HG02623 (cell line): Measurements from ENCODE around the gene HMG20B.
"Not testable (repeated sequence)": the region's sequence is repeated elsewhere in the genome, so short reads cannot be mapped to it uniquely, and the experiment has no call there.

Experiments used
- ATAC-seq: cut with Tn5 transposase; IDR thresholded peaks from one replicate; pipeline ENCODE4 v1.9.1; 2021; ENCODE audit warnings: moderate library complexity; ENCODE audit not compliant: unreplicated experiment

Gene HMG20B

DNA sequence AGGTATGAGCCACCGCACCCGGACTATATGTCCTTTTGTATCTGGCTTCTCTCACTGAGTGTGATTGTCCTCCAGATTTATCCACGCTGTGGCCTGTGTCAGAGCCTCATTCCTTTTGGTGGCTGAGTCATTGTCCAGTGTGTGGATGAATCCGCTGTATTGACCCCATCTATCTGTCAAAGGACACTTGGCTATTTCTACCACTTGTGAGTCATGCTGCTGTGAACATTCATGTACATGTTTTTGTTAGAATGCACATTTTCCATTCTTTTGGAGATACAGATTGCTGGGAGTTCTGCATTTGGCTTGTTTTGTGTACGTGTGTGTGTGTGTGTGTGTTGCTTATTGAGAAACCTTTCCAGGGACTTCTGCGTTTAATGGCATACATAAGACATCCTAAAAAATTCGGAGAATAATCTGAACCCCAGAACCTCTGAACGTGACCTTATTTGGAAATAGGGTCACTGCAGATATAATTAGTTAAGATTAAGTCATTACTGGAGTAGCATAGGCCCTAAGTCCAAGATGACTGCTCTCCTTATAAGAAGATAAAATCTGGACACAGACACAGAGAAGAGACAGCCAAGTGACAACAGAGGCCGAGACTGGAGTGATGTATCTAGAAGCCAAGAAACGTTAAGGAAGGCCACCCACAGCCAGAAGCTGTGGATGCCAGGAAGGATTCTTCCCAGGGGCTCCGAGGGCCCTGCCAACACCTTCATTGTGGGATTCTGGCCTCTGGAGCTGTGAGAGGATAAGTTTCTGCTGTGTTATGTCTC is 7.6 kb downstream of the HMG20B start:
- ATAC-seq = no peak

DNA sequence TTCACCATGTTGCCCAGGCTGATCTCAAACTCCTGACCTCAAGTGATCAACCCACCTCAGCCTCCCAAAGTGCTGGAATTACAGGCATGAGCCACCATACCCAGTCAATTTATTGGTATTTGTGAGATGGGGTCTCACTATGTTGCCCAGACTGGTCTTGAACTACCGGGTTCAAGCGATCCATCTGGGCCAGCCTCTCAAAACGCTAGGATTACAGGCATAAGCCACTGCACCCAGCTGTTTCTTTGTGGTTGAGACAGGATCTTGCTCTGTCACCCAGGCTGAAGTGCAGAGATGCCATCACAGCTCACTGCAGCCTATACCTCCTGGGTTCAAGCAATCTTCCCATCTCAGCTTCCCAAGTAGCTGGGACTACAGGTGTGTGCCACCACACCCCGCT is 9.0 kb downstream of the HMG20B start:
- not testable (repeated sequence) for ATAC-seq

DNA sequence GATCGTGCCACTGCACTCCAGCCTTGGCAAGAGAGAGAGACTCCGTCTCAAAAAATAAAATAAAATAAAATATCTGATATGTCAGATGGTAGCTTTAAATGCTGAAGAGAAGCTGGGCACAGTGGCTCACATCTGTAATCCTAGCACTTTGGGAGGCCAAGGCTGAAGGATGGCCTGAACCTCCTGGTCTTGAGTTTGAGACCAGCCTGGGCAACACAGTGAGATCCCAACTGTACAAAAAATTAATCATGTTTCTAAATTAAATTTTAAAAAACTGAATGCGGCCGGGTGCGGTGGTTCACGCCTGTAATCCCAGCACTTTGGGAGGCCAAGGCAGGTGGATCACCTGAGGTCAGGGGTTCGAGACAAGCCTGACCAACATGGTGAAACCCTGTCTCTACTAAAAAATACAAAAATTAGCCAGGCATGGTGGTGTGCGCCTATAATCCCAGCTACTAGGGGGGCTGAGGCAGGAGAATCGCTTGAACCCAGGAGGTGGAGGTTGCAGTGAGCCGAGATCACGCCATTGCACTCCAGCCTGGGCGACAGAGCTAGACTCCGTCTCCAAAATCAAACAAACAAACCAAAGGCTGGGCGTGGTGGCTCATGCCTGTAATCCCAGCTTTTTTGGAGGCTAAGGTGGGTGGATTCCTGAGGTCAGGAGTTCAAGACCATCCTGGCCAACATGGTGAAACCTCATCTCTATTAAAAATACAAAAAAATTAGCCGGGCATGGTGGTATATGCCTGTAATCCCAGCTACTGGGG is 11.5 kb downstream of the HMG20B start:
- ATAC-seq = not testable (repeated sequence)

DNA sequence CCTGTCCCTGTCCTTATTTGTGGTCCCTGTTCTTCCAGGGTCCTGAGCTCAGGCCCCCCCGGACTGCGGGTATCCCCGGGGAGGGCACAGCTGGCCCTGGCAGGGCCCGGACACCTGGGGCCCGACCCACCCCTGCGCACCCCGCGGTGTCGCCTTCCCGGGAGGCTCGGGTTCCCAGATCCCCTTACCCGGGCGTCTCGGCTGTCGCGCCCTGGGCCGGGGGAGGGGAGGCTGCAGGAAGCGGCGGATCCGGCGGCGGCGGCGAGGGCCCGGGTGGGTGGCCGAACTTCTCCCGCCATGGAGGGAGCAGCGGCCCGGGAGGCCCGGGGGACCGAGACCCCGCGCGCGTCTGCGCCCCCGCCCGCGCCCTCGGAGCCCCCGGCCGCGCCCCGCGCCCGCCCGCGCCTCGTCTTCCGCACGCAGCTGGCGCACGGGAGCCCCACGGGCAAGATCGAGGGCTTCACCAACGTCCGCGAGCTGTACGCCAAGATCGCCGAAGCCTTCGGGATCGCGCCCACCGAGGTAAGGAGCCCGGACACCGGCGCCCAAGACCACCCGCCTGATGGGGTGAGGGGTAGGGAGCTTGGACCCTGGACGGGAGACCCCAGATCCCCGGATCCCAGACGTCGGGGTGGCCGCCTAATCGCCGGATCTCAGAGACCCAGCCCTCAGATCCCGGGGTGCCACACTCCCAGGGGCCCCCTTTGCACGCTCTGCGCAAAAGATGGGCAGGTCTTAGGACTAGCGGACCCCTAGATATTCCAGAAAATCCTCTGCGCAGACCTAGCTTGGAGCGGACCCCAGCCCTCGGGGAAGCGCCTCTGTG is 12.8 kb downstream of the HMG20B start, which contains the start of gene GIPC3:
GIPC3 (plus strand) TSS at position 178 of the 826 bp plus-strand sequence; CDS start at position 298, 120 bp downstream.
- no peak for ATAC-seq

DNA sequence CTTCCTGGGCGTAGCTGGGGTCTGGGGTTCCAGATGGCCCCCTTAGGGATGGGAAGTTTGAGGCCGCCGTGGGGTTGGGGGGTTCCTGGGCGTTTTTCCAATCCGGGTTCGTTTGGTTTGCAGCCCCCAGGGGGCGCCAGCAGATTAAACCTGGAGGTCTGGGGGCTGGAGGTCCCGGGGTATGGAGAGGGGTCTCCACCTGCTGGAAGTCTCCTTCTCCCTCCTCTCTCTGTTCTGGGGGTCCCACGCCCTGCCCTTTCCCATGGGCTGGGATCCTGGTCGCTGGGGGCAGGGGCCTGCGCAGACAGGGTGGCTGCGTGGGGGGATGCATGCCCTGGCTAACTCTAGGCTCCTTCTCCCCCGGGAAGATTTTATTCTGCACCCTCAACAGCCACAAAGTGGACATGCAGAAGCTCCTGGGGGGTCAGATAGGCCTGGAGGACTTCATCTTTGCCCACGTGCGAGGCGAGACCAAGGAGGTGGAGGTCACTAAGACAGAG is 13.4 kb downstream of the HMG20B start:
- no peak for ATAC-seq

DNA sequence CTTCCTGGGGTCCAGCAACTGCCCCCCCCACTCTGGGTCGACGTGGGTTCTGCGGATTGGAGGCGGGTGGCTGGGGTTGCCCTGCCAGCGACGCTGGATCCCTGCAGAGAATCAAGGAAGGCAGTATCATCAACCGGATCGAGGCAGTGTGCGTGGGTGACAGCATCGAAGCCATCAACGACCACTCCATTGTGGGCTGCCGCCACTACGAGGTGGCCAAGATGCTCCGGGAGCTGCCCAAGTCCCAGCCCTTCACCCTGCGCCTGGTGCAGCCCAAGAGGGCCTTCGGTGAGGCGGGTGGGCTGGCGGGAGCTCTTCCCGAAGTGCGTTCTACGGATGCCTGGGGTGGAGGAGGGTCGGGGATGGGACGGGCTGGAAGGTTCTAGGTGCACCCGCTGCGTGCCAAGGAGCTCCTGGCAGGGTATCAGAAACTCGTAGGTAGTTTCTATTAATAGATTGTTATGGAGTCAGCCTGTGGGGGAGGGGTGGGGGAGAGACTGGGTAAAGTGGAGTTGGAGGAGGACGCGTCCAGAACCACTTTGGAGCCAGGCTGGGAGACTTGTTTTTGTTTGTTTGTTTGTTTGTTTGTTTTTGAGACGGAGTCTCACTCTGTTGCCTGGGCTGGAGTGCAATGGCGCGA is 14.1 kb downstream of the HMG20B start:
- no peak for ATAC-seq

DNA sequence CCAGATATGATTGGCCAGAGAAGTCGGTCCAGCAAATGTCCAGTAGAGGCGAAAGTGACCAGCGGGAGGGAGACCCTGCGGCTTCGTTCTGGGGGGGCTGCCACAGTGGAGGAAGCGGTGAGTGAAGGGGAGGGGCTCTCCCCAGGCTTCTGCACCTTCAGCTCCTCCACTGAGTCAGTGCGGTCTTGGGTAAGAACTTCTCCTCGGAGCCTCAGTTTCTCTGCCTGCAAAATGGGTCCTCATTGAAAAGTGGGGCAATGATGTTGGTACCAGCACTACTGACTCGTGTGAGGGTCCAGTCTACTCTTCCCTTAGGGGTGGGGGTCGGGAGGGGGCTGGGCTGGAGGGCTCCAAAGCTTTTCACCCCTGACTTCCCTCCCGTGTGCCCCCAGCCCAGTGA is 16.7 kb downstream of the HMG20B start:
- ATAC-seq = no peak

DNA sequence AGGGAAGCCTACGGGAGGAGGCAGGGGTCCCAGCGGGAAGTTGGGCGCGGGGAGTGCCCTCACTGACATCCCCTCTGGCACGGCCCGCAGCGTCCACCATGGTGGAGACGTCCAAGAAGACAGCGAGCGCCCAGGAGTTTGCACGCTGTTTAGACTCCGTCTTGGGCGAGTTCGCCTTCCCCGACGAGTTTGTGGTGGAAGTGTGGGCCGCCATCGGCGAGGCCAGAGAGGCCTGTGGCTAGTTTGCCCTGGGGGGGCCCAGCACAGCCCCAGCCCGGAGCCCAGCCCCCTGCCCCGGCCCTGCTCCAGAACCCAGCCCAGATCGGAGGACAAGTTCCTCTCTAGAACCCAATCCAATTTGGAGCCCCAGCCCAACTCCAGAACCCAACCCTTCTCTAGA is 17.2 kb downstream of the HMG20B start:
- ATAC-seq = no peak

DNA sequence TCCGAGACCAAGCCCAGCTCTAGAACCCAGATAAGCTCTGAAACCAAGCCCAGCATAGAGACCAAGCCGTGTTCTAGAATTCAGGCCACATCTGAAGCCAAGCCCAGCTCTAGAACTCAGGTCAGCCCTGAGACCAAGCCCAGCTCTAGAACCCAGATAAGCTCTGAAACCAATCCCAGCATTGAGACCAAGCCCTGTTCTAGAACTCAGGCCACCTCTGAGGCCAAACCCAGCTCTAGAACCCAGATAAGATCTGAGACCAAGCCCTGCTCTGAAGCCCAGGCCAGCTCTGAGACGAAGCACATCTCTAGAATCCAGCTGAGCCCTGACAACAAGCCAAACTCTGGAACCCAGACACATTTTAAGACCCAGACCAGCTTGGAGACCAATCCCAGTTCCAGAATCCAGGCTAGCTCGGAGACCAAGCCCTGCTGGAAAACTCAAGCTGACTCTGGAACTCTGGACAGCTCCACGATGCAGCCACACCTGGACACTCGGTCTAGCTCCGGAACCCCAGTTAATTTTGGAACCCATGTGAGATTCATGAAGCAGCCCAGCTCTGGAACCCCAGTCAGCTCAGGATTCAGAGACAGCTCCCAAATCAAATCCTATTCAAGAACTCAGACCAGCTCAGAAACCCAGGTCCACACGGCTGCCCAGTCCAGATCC is 18.4 kb downstream of the HMG20B start:
- ATAC-seq = no peak

DNA sequence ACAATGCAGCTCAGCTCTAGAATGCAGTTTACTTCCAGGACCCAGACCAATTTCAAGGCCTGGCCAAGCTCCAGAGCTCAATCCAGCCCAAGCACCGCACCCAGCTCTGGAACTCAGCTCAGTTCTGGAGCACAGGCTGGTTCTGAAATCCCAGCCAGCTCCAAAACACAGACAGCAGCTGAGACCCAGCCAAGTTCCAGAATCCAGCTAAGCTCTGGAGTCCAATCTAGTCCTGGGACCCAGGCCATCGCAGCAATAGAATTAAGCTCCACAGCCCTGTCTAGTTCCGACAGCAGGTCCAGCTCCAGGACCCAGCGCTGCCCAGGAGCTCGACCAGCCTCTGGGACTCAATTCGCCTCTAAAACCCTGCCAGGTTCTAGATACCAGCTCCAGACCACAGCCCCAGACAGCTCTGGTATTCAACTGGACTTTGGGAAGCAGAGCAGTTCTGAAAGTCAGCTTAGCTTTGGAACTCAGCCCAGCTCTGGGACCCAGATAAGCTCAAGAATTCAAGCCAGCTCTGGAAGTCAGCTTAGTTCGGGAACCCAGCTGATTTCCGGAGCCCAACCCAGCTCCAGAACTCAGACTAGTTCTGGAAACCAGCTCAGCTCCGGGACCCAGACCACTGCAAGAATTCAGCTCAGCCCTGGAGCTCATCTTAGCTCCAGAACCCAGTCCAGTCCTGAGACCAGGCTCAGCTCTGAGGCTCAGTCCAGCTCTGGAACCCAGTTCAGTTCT is 19.3 kb downstream of the HMG20B start:
- ATAC-seq = no peak

DNA sequence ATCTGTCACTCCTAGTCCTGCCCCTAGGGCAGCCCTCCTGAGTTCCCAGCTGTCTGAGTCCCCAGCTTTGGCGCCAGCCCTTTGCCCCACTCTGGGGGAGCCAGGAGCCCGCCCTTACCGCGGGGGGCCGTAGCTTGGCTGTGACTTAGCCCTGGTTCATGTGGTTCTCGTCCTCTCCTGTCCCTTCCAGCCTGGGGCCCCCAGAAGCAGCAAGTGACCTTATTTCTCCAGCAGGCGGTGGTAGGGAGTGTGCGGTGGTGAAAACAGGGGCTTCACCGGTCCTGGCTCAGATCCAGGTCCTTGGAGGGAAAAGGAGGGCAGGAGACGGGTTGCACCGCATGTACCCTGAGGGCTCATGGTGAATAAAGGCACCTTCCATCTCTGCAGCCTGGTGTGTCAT is 20.4 kb downstream of the HMG20B start:
- no peak for ATAC-seq

DNA sequence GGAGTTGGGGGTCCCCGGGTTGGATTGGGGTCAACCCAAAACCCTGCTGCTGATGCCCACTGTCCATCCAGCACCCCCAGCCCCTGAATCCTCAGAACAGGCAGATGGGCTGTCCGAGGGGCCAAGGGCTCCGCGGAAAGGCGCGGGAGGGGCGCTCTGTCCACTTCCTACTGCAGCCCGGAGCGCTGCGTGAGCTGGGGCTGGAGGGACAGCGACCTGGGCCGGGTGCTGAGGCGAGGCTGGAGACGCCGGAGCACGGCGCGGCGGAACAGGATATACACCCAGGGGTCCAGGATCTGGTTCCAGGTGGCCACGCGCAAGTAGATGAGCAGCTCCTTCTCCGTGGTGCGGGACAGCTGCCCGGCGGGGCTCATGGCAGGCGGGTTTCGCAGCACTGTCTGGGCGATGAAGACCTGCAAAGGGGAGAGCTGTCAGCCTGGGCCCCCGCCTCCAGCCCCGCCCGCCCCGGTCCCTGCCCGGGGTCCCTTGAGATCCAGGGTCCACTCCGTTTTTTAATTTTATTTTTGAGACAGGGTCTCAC is 22.8 kb downstream of the HMG20B start:
- no peak for ATAC-seq

DNA sequence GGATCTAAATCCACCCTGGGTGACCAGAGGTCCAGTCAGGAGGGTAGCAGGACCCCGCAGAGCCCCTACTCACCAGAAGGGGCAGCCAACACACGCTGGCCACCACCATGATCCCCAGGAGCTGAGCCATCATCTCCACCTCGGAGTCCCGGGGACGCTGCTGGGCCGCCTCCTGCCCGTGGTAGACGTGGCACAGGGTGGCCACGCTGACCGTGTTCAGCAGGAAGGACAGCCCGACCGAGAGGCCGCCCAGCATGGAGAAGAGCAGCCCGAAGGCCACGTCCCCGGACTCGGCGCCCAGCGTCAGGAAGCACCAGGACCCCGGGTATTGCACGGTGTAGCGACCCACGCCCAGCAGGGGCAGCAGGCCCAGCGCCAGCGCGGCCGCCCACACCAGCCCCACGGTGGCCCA is 27.0 kb downstream of the HMG20B start:
- ATAC-seq = no peak

DNA sequence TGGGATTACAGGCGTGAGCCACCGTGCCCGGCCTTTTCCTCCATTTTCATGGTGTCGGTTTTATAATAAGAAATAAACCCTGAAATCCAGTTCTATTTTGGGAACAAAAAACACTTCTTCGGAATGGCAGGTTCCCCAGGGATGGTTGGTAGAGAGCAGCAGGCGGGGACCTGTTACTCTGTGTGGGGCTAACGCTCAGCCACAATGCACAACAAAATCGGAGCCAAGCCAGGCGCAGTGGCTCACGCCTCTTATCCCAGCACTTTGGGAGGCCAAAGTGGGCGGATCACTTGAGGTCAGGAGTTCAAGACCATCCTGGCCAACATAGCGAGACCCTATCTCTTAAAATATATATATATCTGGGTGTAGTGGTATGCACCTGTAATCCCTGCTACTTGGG is 28.3 kb downstream of the HMG20B start:
- no peak for ATAC-seq

DNA sequence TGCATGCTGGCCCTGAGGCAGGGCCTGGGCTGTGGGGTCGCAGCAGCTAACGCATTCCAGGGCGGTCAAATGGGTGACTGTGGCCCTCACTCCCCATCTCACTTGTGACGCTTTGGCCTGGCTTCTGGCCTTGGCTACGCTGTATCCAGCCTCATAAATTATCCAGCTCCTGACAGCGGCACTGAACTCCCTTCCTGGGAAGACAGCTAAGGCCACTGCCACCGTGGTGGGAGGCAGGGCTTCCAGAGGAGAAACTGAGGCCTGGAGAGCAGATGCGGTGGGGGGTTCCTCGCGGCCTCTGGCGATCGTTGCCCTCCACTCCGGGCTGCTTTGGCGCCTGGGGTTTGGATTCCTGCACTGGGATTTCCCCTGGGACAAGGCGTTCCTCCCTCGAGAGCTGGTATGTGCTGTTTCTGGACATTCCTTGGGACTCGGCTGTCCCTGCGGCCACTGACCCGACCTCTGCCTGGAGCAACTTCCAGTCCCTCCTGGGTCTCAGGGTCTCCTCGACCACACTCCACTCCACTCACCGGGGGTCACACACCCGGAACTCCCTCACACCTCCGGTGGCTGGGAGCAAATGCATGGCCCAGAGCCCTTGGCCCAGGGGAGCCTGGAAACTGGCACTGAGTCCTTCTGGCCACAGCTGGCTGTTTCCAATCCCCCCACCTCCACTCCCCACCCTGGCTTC is 30.5 kb downstream of the HMG20B start:
- ATAC-seq = no peak

DNA sequence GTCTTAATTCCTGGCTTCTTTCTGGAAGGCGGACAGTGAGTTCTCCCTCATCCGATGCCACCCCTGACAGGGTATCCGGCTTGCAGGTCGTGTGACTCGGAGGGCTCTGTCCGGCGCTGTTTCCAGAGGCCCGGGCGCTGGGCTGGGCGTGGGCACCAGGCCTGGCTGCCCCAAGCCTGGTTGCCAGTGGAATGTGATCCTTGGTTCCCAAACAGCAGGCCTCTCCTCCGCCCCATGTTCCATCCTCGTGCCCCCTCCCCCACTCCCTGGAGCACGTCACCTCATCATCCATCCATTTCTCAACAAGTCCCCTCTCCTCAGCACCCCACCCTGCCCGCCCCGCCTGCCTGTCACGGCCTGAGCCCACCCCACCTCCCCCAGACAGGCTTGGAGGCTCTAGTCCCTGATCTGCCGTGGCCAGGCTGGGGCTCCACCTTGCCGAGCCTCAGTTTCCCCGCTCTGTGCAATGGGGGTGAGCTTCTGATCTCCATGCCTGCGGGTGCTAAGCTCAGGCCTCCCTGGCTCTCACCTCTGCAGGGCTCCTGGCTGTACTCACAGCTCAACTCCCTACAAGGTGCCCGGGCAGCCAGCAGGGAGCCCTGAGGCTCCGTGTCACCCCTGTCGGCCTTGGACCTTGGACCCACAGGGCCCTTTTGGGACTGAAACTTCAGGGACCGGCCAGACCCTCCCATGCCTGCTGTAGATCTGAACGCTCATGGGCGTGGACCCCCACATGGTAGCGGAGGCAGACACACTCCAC is 31.7 kb downstream of the HMG20B start:
- no peak for ATAC-seq

DNA sequence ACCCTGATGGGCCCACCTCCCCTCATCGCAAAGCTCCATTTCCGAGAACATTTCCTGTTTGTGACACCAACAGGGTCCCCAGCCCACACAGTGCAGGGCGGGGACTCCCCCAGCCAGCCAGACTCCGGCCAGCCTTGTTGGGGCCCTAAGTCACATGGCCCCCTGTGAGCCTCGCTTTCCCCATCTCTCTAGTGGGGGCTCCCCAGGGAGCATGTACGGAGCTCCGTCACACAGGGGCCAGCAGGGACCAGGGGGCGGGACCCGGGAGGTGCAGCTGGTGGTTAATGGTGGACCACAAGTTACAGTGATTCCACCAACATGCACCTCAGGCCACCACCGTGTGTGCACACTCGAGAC is 32.2 kb downstream of the HMG20B start:
- no peak for ATAC-seq

DNA sequence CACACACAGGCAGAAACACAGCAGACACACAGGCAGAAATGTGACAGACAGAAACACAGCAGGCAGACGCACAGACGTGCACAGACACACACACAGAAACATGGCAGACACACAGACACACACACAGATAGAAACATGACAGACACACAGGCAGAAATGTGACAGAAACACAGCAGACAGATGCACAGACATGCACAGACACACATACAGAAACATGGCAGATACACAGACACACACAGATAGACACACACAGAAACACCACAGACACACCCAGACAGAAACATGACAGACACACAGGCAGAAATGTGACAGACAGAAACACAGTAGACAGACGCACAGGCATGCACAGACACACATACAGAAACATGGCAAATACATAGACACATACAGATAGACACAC is 32.6 kb downstream of the HMG20B start:
- no peak for ATAC-seq
